ENCODE measurements around the gene ABCG2.

ABCG2 gene

DNA sequence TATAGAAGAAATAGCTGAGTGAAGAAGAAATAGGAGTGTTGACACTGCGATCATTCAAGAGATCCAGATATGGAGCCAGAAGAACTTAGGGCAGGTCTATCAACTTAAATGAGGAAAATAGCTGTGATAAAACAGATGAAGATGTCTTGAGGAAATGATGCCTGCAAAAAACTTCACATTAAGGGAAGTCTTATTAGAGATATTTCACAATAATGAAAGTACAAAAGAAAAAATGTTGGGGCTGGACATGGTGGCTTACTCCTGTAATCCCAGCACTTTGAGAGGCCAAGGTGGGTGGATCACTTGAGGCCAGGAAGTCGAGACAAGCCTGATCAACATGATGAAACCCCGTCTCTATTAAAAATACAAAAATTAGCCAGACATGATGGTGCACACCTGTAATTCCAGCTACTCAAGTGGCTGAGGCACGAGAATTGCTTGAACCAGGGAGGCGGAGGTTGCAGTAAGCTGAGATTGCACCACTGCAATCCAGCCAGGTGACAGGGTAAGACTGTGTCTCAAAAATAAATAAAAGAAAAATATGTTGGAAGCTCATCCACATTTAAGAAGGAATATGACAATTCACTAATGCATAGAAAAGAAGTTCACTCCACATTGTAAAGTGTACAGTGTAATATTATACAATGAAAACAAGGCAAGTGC lies 94.7 kb downstream of the ABCG2 start:
- no peak for DNase-seq (ENCODE audit: low read depth)

DNA sequence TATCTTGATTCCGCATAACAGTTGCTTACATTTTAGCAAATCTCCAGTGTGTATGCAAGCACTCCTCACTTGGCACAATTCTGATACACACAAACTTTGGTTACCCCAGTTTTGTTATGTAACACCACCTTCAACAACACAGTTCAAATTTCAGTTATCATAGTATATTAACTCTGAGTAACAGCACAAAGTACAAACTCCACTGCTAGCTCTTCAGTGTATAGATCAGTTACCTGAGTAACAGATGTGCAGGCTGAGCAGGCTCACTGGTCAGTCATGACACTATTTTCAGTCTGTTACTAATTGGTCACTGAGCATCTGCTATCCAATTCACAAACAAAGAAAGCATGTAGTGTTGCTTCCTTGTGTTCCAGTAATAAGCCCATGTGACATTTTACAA lies 95.6 kb downstream of the ABCG2 start:
- DNase-seq (ENCODE audit: low read depth) = no peak

GRCh38 chr4:88062311-88062710 lies 96.1 kb downstream of the ABCG2 start:
- DNase-seq (ENCODE audit: low read depth) = no peak

DNA sequence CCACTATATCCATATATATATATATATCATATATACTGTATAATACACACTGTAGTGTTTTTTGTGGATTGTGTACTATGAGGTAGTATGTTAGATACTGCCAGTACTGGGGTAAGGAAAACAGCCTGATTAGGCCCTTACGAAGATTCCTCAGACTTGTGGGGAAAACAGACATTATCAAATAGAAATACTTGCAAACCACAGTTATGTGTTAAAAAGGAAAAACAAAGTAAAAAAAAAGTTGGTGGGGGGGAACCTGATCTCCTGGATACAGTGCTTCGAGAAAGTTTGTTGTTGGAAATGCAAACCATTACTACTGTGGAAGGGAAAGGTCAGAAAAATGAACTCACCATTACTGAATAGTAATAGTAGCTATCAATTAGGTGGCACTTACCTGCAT lies 98.0 kb downstream of the ABCG2 start:
- DNase-seq (ENCODE audit: low read depth) = no peak

DNA sequence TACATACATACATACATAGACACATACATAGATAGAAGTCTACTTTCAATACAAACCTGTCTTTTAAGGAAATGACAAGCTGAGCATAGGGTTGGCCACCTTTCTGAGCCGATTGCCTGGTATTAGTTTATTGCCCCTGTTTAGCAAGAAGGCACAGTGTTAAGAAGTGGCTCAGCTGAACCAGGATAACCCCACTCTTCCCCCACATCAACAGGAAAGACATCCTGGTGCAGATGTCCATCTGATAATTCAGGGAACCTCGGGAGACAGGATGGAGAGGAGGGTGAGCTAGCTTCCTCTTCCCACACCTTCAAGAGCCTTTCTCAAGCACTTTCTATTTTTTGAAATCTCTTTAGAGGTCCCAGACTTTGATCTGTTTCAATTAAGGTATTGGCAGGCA lies 98.7 kb downstream of the ABCG2 start:
- no peak for DNase-seq (ENCODE audit: low read depth)

GRCh38 chr4:88058295-88058694 lies 100.1 kb downstream of the ABCG2 start:
- no peak for DNase-seq (ENCODE audit: low read depth)

DNA sequence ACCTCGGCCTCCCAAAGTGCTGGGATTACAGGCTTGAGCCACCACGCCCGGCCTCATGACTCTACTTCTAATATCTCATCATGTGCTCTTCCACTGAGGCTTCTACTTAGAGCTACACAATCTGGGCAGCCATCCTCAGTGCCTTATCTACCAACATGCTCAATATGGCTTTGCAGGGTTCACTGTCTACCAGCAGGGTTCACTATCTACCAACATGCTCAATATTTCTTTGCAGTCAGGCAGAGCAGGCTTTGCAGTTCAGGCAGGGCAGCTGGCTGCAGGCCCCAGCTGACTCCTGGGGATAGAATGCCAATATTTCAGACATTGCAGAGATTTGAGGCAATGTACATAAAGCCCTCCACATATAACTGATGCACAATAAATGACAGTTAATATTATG lies 103.5 kb downstream of the ABCG2 start:
- no peak for DNase-seq (ENCODE audit: low read depth)

- no peak for DNase-seq (ENCODE audit: low read depth)
Measured at GRCh38 chr4:88054229-88054628, 104.2 kb downstream of the ABCG2 start.

DNA sequence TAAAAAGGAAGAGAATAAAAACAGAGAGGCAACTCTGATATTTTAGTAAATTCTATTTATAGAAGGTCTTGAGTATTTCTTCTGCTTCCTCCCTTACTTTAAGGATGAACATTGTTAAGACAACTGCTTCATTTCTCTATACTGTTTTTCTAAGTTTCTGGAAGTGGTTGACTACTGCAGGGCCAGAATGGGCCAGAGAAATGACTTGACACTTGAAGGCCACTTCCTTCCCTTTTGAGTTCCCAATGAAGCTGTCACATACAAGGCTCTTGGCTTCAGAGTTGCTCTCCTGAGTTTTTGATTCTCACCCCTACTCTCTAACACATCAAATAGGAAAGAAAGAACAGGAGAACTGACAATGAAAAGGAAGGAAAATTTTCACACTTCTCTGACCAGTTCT lies 113.4 kb downstream of the ABCG2 start:
- no peak for DNase-seq (ENCODE audit: low read depth)

DNA sequence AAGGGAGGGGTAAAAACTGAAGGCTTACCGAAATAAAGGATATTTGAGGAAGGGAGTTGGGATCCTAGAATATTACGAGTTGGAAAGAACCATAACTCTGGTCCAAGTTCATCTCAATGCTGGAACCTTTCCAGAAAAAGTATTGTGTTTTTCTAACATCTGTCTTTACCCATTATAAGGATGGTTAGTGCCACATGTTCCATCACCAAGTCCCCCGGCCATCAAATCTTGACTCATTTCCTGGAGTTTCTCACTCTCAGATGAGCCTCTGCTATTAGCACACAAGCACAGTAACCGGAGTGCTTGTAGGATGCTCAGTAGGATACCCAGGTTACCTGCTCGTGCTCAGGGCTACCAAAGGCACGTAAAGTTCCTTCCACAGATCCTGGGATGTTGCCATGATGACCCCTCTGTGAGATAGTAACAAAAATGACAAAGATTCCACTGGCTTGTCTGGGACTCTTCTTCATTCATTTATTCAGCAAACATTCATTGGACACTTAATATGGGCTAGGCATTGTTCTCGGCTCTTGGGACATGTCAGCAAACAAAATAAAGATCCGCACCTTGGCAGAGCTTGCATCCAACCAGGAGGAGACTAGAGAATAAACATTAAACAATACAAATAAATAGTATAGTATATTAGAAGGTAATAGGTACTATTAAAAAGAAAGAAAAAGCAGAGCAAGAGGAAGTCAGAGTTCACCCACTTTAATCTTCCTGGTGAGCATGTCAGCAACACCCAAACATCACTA lies 114.7 kb downstream of the ABCG2 start:
- DNase-seq (ENCODE audit: low read depth) = no peak

- no peak for DNase-seq (ENCODE audit: low read depth)
Measured at GRCh38 chr4:88043001-88043400, 115.4 kb downstream of the ABCG2 start.

DNA sequence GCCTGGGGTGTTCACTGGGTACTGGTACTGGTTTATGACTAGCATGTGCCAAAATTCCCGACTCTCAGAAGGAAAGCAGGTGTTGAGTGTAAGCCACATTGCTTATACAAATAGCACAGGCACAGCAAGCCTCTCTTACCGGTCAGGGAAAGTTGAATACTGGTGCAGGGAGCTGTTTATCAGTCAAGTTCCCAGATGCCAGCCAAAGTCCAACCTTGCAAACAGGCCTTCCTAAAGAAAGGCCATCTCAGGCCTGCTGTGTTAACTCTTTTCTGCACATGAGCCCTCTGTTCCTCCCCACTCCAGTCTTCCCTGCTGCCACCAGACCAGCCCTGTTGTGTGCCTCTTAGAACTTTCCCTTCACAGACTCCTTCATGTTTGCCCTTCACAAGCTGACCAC lies 116.8 kb downstream of the ABCG2 start:
- no peak for DNase-seq (ENCODE audit: low read depth)

GRCh38 chr4:88040707-88041106 lies 117.7 kb downstream of the ABCG2 start:
- DNase-seq (ENCODE audit: low read depth) = no peak
